IPS-15b (cell line): ENCODE measurements around the gene GAL3ST1.
"Not testable (repeated sequence)": the region's sequence is repeated elsewhere in the genome, so short reads cannot be mapped to it uniquely, and the experiment has no call there.

Experiments
- H3K27me3 ChIP-seq: one replicate; pipeline ENCODE4 v1.6.1; 2013; ENCODE audit warnings: low read length; ENCODE audit not compliant: control insufficient read depth, insufficient read depth
- H3K36me3 ChIP-seq: one replicate; pipeline ENCODE4 v1.6.1; 2013; ENCODE audit warnings: low read length; ENCODE audit not compliant: control insufficient read depth, insufficient read depth
- H3K4me1 ChIP-seq: one replicate; pipeline ENCODE4 v1.6.1; 2013; ENCODE audit warnings: mild to moderate bottlenecking, low read length; ENCODE audit not compliant: control insufficient read depth, insufficient read depth
- H3K4me3 ChIP-seq: one replicate; pipeline ENCODE4 v1.5.1; 2013; ENCODE audit warnings: low read depth, low read length
- H3K9ac ChIP-seq: one replicate; pipeline ENCODE4 v1.6.1; 2013; ENCODE audit warnings: low read depth, mild to moderate bottlenecking, low read length
- H3K9me3 ChIP-seq: one replicate; pipeline ENCODE4 v1.6.1; 2013; ENCODE audit warnings: mild to moderate bottlenecking, low read length; ENCODE audit not compliant: control insufficient read depth, insufficient read depth

GAL3ST1 gene

GRCh38 chr22:30573594-30574094 is 821 bp downstream of the GAL3ST1 start:
- H3K27me3 ChIP-seq: no peaks in the 10 kb centered on the region
- H3K4me1 ChIP-seq: peaks cover 2% of the 10 kb centered on the region
- no peak overlapping the region for H3K9ac ChIP-seq
- peak overlapping the region; percentile 60 for H3K4me3 ChIP-seq
- peaks cover 25% of the 10 kb centered on the region for H3K36me3 ChIP-seq
- no peaks in the 10 kb centered on the region for H3K9me3 ChIP-seq

- Histone ChIP-seq H3K9me3 (no peaks in the 10 kb centered on the region), H3K27me3 (no peaks in the 10 kb centered on the region), H3K4me1 (peaks cover 2% of the 10 kb centered on the region), H3K9ac (no peak overlapping the region), H3K4me3 (no peak overlapping the region), H3K36me3 (peaks cover 19% of the 10 kb centered on the region)
Measured at GRCh38 chr22:30572840-30573593, 1.4 kb downstream of the GAL3ST1 start.

GRCh38 chr22:30572210-30572609 is 2.3 kb downstream of the GAL3ST1 start:
- Histone ChIP-seq H3K9me3 (no peaks in the 10 kb centered on the region), H3K4me3 (no peak overlapping the region), H3K27me3 (no peaks in the 10 kb centered on the region), H3K36me3 (peaks cover 15% of the 10 kb centered on the region), H3K4me1 (peaks cover 2% of the 10 kb centered on the region), H3K9ac (no peak overlapping the region)

GRCh38 chr22:30569674-30570202 is 4.7 kb downstream of the GAL3ST1 start:
- Histone ChIP-seq H3K36me3 (no peaks in the 10 kb centered on the region), H3K4me3 (no peak overlapping the region), H3K9ac (no peak overlapping the region), H3K9me3 (no peaks in the 10 kb centered on the region), H3K27me3 (no peaks in the 10 kb centered on the region), H3K4me1 (no peaks in the 10 kb centered on the region)

- no peaks in the 10 kb centered on the region for H3K27me3 ChIP-seq
- no peak overlapping the region for H3K4me3 ChIP-seq
- no peaks in the 10 kb centered on the region for H3K4me1 ChIP-seq
- no peaks in the 10 kb centered on the region for H3K9me3 ChIP-seq
- H3K9ac ChIP-seq: no peak overlapping the region
- no peaks in the 10 kb centered on the region for H3K36me3 ChIP-seq
Measured at GRCh38 chr22:30568137-30568805, 6.2 kb downstream of the GAL3ST1 start.

GRCh38 chr22:30567277-30567676 is 7.2 kb downstream of the GAL3ST1 start:
- H3K4me1 ChIP-seq, H3K4me3 ChIP-seq, H3K9me3 ChIP-seq, H3K9ac ChIP-seq, H3K36me3 ChIP-seq, H3K27me3 ChIP-seq: not testable (repeated sequence)

GRCh38 chr22:30566125-30566524 is 8.3 kb downstream of the GAL3ST1 start:
- H3K27me3 ChIP-seq: no peaks in the 10 kb centered on the region
- no peaks in the 10 kb centered on the region for H3K9me3 ChIP-seq
- H3K9ac ChIP-seq: no peak overlapping the region
- H3K4me1 ChIP-seq: no peaks in the 10 kb centered on the region
- no peak overlapping the region for H3K4me3 ChIP-seq
- no peaks in the 10 kb centered on the region for H3K36me3 ChIP-seq

GRCh38 chr22:30565341-30565740 is 9.1 kb downstream of the GAL3ST1 start:
- Histone ChIP-seq H3K36me3 (no peaks in the 10 kb centered on the region), H3K27me3 (no peaks in the 10 kb centered on the region), H3K4me3 (no peak overlapping the region), H3K9me3 (no peaks in the 10 kb centered on the region), H3K9ac (no peak overlapping the region), H3K4me1 (no peaks in the 10 kb centered on the region)

- no peaks in the 10 kb centered on the region for H3K4me1 ChIP-seq
- H3K9ac ChIP-seq: no peak overlapping the region
- H3K27me3 ChIP-seq: no peaks in the 10 kb centered on the region
- no peaks in the 10 kb centered on the region for H3K9me3 ChIP-seq
- H3K36me3 ChIP-seq: no peaks in the 10 kb centered on the region
- H3K4me3 ChIP-seq: no peak overlapping the region
Measured at GRCh38 chr22:30564761-30565119, 9.7 kb downstream of the GAL3ST1 start.

- no peaks in the 10 kb centered on the region for H3K36me3 ChIP-seq
- H3K27me3 ChIP-seq: no peaks in the 10 kb centered on the region
- H3K4me1 ChIP-seq: no peaks in the 10 kb centered on the region
- no peaks in the 10 kb centered on the region for H3K9me3 ChIP-seq
- no peak overlapping the region for H3K4me3 ChIP-seq
- no peak overlapping the region for H3K9ac ChIP-seq
Measured at GRCh38 chr22:30564045-30564760, 10.3 kb downstream of the GAL3ST1 start.

GRCh38 chr22:30562366-30562765 is 12.1 kb downstream of the GAL3ST1 start:
- H3K36me3 ChIP-seq: no peaks in the 10 kb centered on the region
- H3K4me1 ChIP-seq: no peaks in the 10 kb centered on the region
- no peak overlapping the region for H3K4me3 ChIP-seq
- H3K9ac ChIP-seq: no peak overlapping the region
- no peaks in the 10 kb centered on the region for H3K27me3 ChIP-seq
- H3K9me3 ChIP-seq: no peaks in the 10 kb centered on the region
